Measurements from ENCODE around the gene KLF6.

KLF6 gene

DNA sequence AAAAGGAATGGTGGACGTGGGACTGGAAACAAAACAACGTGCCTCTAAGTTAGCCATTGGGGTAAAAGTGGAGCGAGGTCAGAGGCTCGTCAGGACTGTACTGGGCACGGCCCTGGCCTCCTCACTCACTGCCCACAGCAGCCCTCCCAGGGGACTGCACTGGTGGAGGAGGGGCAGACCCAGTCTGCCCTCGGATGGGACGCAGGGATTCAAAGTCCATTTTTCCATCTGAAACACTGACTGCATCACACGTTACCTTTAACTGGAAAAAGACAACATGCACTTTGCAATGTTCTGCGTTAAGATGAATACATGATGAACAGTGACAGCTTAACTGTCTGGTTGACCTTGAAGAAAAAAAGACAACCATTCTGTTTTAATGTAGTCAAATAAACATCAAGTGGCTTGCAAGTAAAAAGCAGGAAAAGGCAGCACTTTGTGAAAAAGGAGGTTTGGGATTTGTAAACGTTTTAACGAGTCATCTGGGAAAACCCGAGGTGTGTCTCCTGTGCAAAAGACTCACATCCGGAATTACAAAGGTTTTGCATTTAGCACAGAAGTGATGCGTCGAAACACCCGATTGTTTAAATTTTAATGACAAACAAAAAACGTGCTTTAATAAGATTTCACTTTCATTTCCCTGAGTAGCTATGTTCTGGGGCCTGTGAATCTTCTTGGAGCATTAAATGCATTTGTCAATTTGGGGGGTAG, 18.8 kb downstream of the KLF6 start:
- H3K9ac ChIP-seq (ENCODE audit: low read length): no peak overlapping the region
- H3K4me1 ChIP-seq (ENCODE audit: insufficient read depth, low read length, severe bottlenecking): peaks cover 29% of the 10 kb centered on the region
- H3K36me3 ChIP-seq (ENCODE audit: insufficient read depth, low read length): no peaks in the 10 kb centered on the region
- no peak overlapping the region for H3K4me3 ChIP-seq (ENCODE audit: low read depth, low read length, poor library complexity, severe bottlenecking)
- no peaks in the 10 kb centered on the region for H3F3A ChIP-seq (ENCODE audit: insufficient read depth, low read length)
- TF ChIP-seq, protein P1, sequence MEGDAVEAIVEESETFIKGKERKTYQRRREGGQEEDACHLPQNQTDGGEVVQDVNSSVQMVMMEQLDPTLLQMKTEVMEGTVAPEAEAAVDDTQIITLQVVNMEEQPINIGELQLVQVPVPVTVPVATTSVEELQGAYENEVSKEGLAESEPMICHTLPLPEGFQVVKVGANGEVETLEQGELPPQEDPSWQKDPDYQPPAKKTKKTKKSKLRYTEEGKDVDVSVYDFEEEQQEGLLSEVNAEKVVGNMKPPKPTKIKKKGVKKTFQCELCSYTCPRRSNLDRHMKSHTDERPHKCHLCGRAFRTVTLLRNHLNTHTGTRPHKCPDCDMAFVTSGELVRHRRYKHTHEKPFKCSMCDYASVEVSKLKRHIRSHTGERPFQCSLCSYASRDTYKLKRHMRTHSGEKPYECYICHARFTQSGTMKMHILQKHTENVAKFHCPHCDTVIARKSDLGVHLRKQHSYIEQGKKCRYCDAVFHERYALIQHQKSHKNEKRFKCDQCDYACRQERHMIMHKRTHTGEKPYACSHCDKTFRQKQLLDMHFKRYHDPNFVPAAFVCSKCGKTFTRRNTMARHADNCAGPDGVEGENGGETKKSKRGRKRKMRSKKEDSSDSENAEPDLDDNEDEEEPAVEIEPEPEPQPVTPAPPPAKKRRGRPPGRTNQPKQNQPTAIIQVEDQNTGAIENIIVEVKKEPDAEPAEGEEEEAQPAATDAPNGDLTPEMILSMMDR (IDR thresholded peaks at IDR 0.05; ENCODE audit: low read length): no peak
- no peak for TF ChIP-seq EZH2 (IDR thresholded peaks at IDR 0.05; ENCODE audit: borderline replicate concordance, low read length)
- H2AFZ ChIP-seq (ENCODE audit: low read length): no peak overlapping the region
- no peaks in the 10 kb centered on the region for H3K9me3 ChIP-seq (ENCODE audit: low read length)
- no peaks in the 10 kb centered on the region for H3K27me3 ChIP-seq (ENCODE audit: insufficient read depth, low read length)
- peak overlapping the region; percentile 6; the same call in 1 of the 2 replicates for H3K4me2 ChIP-seq (ENCODE audit: low read length)
- H3K79me2 ChIP-seq (ENCODE audit: insufficient read depth, low read length): no peaks in the 10 kb centered on the region
- no peaks in the 10 kb centered on the region for H3K9me2 ChIP-seq (ENCODE audit: low read depth, low read length)
- no peak overlapping the region for H3K27ac ChIP-seq (ENCODE audit: low read depth, low read length, poor library complexity, severe bottlenecking)
- H4K20me1 ChIP-seq (ENCODE audit: insufficient read depth, low read length): no peaks in the 10 kb centered on the region

DNA sequence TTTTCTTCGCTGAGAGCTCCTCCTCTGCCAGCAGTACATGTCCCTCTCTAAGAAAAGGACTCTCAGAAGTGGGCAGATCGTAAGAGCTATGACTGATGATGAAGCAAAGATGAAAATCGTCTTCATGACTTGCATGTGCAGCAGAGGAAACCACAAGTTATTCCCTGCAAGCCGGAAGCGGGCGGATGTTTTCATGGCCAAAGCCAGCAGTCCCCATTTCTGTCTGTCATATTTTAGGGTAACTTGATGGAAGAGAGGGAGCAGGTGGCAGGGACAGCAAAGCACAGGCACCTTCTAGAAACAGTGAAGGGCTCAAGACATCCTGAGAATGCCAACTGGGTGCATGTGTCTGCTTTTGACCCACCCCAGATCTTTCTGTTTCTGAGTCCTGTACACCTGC, 19.9 kb downstream of the KLF6 start:
- Histone ChIP-seq H2AFZ (ENCODE audit: low read length) (no peak overlapping the region), H4K20me1 (ENCODE audit: insufficient read depth, low read length) (no peaks in the 10 kb centered on the region), H3K36me3 (ENCODE audit: insufficient read depth, low read length) (no peaks in the 10 kb centered on the region), H3K9me2 (ENCODE audit: low read depth, low read length) (no peaks in the 10 kb centered on the region), H3K4me2 (ENCODE audit: low read length) (peak overlapping the region; percentile 15; the same call in 1 of the 2 replicates), H3K79me2 (ENCODE audit: insufficient read depth, low read length) (no peaks in the 10 kb centered on the region), H3K27ac (ENCODE audit: low read depth, low read length, poor library complexity, severe bottlenecking) (no peak overlapping the region), H3K4me3 (ENCODE audit: low read depth, low read length, poor library complexity, severe bottlenecking) (no peak overlapping the region), H3K27me3 (ENCODE audit: insufficient read depth, low read length) (no peaks in the 10 kb centered on the region), H3K9me3 (ENCODE audit: low read length) (no peaks in the 10 kb centered on the region), H3K9ac (ENCODE audit: low read length) (no peak overlapping the region), H3F3A (ENCODE audit: insufficient read depth, low read length) (no peaks in the 10 kb centered on the region), H3K4me1 (ENCODE audit: insufficient read depth, low read length, severe bottlenecking) (peaks cover 34% of the 10 kb centered on the region)
- TF ChIP-seq EZH2 (IDR thresholded peaks at IDR 0.05; ENCODE audit: borderline replicate concordance, low read length): no peak
- TF ChIP-seq, protein P1 (IDR thresholded peaks at IDR 0.05; ENCODE audit: low read length): no peak

DNA sequence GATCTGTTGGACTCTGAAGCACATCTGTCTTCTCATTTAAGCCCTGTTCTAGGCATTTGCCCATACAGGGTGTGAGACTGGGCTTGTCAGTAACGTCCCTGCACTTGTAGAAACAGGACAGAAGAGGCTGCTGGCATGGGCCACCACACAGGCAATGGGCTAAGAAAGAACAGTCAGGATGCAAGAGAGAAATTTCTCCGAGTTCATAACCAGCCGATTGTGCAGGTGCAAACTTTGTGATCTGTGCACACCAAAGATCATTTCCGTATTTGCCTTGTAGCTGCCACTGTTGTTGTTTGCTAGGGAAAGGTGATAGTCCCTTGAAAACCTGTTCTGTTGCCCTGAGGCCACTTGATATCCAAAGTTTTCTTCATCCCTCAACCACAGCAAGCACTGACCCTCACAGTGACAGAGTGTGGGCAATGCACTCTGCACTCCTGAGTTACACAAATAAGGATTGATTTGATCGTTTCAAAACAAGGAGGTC, 20.3 kb downstream of the KLF6 start:
- Histone ChIP-seq H3K9me2 (ENCODE audit: low read depth, low read length) (no peaks in the 10 kb centered on the region), H3K27me3 (ENCODE audit: insufficient read depth, low read length) (no peaks in the 10 kb centered on the region), H3K9ac (ENCODE audit: low read length) (no peak overlapping the region), H3K36me3 (ENCODE audit: insufficient read depth, low read length) (no peaks in the 10 kb centered on the region), H3K4me3 (ENCODE audit: low read depth, low read length, poor library complexity, severe bottlenecking) (no peak overlapping the region), H4K20me1 (ENCODE audit: insufficient read depth, low read length) (no peaks in the 10 kb centered on the region), H3K27ac (ENCODE audit: low read depth, low read length, poor library complexity, severe bottlenecking) (no peak overlapping the region), H3K79me2 (ENCODE audit: insufficient read depth, low read length) (no peaks in the 10 kb centered on the region), H3K4me2 (ENCODE audit: low read length) (peak overlapping the region; percentile 15; the same call in 1 of the 2 replicates), H3F3A (ENCODE audit: insufficient read depth, low read length) (no peaks in the 10 kb centered on the region), H2AFZ (ENCODE audit: low read length) (no peak overlapping the region), H3K9me3 (ENCODE audit: low read length) (no peaks in the 10 kb centered on the region), H3K4me1 (ENCODE audit: insufficient read depth, low read length, severe bottlenecking) (peaks cover 34% of the 10 kb centered on the region)
- TF ChIP-seq, protein P1 (IDR thresholded peaks at IDR 0.05; ENCODE audit: low read length): no peak
- TF ChIP-seq EZH2 (IDR thresholded peaks at IDR 0.05; ENCODE audit: borderline replicate concordance, low read length): no peak

Data from OCI-LY1 (cell line).